ENCODE measurements around the gene ERO1A.

GRCh38 chr14:52716155-52716554, 20.8 kb upstream of the ERO1A start:
- TF ChIP-seq EZH2 (IDR thresholded peaks at IDR 0.05; ENCODE audit: low read depth): no peak
- no peak for TF ChIP-seq CTCF (conservative IDR thresholded peaks at IDR 0.05)
